Activated CD4-positive, alpha-beta T cell treated with anti-CD3 and anti-CD28 coated beads, Interleukin-2, amount 50 U/mL, for 24 hours (primary cell): ENCODE measurements around the gene NMB.
"Not testable (repeated sequence)": the region's sequence is repeated elsewhere in the genome, so short reads cannot be mapped to it uniquely, and the experiment has no call there.

Experiments used
- DNase-seq, 2 donors: peaks; one replicate each; pipeline ENCODE4 v3.0.0-alpha.2; 2020; ENCODE audit warnings: low read depth in 1 of 2, low spot score in 1 of 2

NMB gene

GRCh38 chr15:84658080-84658787 is at the start of gene NMB:
Gene NMB (minus strand): TSS chr15:84658199. CDS start chr15:84658152, 47 bp downstream.
- DNase-seq, result peak; percentile 62 to 71

DNA sequence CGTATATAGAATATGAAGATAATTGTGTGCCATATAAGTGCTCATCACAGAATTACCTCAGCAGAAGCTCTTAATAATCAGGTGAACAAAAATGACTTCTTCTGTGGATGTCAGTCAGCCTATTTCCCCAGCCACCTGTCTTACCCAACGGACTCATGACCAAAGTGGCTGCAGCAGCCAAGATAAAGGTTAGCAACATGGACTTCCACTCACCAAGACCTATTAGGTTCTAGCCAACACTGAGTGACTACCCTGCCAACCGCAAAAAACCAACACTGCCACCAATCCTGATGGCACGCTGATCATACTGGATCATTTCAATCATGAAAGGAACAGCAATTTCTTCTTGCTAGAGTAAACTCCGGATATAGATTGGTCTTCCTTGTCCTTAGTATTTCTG is 45.8 kb upstream of the NMB start:
- DNase-seq, result no peak

- no peak for DNase-seq
Measured at GRCh38 chr15:84702961-84703482, 45.0 kb upstream of the NMB start.

- DNase-seq, result peak in 1 of 2 donors; percentile 13
Measured at GRCh38 chr15:84699538-84700191, 41.7 kb upstream of the NMB start.

DNA sequence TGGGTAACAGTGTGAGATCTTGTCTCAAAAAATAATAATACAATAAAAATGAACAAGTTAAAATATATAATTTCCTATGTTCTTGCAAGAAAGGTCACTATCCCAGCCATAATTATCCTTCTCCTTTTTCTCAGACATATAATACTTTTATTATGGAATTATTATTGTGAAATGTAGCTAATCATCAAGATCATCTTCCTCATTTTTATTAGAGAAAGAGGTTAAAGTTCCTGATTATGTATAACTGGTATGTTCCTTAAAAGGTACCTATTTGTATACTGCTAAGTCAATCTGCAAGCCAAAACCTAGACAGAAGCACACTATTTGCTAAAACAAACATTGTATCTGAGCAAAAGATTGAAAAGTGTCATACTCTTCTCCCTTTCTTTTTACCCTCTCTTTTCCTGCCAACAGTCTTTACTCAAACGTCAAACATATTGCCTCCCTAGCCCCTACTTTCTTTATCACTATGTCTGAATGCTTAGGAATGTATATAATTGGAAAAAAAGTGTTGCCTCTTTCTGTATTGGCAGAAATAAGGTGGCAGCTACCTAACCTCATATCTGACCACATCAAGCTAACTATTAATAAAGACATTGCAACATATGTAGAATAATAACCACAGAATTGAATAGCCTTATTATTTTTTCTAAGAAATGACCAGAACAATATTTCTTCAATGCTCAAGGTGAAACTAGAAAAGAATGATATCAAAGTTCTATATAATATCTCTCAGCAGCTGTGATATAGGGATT is 39.4 kb upstream of the NMB start:
- no peak for DNase-seq

GRCh38 chr15:84696757-84697156 is 38.8 kb upstream of the NMB start:
- DNase-seq, result no peak

- DNase-seq, result no peak
Measured at GRCh38 chr15:84690342-84690741, 32.3 kb upstream of the NMB start.

- DNase-seq, result no peak
Measured at GRCh38 chr15:84689858-84690257, 31.9 kb upstream of the NMB start.

DNA sequence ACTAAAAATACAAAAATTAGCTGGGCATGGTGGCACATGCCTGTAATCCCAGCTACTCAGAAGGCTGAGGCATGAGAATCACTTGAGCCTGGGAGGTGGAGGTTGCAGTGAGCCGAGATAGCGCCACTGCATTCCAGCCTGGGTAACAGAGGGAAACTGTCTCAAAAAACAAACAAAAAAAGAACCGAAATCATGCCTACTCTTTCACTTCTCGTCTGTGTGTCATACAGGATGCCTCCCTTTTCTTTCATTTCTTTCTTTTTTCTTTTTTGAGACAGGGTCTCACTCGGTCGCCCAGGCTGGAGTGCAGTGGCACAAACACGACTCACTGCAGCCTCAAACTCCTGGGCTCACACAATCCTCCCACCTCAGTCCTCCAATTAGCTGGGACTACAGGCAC is 28.4 kb upstream of the NMB start:
- DNase-seq, result not testable (repeated sequence)

DNA sequence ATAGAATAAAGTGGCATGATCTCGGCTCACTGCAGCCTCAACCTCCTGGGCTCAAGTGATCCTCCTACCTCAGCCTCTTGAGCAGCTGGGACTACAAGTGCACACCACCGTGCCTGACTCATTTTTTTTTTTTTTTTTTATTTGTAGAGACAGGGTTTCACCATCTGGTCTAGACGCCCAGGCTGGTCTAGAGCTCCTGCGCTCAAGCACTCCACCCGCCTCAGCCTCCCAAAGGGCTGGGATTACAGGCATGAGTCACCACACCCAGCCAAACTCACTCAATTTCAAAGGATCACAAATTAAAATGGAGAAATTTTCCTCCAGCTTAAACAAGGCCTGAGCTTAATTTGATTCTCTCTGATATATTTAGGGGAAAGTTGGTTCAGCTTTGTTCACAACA is 27.3 kb upstream of the NMB start:
- no peak for DNase-seq

DNA sequence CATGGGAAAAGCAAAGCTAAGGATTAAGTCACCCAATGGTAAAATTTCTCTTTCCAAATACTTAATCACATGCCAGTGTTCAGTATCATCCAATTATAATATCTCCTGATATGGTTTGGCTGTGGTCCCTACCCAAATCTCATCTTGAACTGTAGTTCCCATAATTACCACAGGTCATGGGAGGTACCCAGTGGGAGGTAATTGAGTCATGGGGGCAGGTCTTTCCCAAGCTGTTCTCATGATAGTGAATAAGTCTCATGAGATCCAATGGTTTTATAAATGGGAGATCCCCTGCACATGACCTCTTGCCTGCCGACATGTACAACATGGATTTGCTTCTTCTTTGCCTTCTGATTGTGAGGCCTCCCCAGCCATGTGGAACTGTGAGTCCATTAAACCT is 26.1 kb upstream of the NMB start:
- no peak for DNase-seq

- DNase-seq, result no peak
Measured at GRCh38 chr15:84681831-84682230, 23.8 kb upstream of the NMB start.

GRCh38 chr15:84671211-84671610 is 13.2 kb upstream of the NMB start:
- no peak for DNase-seq

- peak in 1 of 2 donors; percentile 25 for DNase-seq
Measured at GRCh38 chr15:84669726-84670125, 11.7 kb upstream of the NMB start.

GRCh38 chr15:84668221-84668982 is 10.4 kb upstream of the NMB start:
- DNase-seq, result no peak

DNA sequence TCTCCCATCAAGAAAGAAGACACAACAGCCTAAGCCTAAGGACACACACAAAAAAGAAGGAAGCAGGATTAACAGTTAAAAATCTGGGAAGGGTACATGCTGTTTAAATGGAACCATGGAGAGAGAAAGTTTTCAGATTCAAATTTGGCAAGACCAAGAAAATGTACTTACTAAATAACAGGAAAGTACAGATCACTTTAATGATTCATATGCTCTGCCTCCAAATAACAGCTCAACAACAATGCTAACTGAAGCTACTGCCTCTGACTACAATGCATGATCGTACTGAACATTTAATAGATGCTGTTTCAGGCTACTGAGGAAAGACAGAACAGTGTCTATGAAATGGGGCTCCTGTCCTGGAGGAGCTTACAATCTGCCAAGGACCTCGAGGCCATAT is 8.4 kb upstream of the NMB start:
- DNase-seq, result no peak

DNA sequence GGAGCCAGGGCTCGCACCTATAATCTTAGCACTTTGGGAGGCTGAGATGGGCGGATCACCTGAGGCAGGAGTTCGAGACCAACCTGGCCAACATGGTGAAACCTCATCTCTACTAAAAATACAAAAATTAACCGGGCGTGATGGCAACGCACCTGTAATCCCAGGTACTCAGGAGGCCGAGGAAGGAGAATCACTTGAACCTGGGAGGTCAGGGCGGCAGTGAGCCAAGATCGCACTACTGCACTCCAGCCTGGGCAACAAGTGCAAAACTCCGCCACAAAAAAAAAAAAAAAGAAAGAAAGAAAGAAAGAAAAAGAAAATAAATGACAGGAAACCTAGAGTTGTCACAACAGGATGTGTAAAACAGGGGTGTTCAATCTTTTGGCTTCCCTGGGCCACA is 3.0 kb upstream of the NMB start:
- DNase-seq, result no peak

- DNase-seq, result no peak
Measured at GRCh38 chr15:84659904-84660781, 2.1 kb upstream of the NMB start.

DNA sequence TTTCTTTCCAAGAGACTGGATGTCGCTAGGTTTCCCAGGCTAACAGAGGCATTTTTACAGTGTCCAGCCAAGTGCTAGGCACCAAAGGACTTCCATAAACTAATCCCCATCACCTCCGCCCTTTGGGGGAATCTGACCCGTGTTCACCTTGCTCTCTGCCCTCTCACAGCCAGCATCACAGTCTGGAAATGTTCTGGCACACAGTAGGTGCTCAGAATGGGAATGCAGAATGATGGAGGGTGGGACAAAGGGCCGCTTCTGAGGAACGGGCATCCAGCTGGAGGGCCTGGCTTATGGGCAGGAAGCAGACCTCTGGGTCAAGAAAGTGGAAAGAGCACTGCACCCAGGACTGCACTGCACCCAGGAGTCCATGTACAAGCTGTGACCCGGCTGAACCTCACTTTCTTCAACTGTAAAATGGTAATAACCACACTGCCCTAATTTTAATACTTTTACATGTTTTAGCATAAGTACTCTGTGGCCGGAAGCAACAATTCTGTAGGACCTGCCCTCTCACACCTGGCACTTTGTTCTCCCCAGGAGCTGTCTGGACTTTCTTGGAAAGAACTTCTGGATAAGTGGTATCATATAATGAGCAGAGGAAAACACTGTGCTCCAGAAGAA is 901 bp upstream of the NMB start:
- no peak for DNase-seq

- no peak for DNase-seq
Measured at GRCh38 chr15:84657748-84658079, 285 bp downstream of the NMB start.
